GM06990 (cell line): Measurements from ENCODE around the gene PLAA.
A peak's percentile ranks its signal among the peaks of the same experiment; 100 is the strongest.

Experiments
- DNase-seq: peaks from one replicate; pipeline ENCODE4 v3.0.0-alpha.2; 2011; ENCODE audit not compliant: insufficient read length; ENCODE audit errors: extremely low read depth
- H3K27me3 ChIP-seq: replicated peaks from 2 replicates; pipeline ENCODE4 v1.6.0; 2011; ENCODE audit warnings: low read length; ENCODE audit not compliant: control insufficient read depth, insufficient read depth
- H3K36me3 ChIP-seq: 2 replicates; pipeline ENCODE4 v1.5.1; 2011; ENCODE audit warnings: low read length; ENCODE audit not compliant: control insufficient read depth, insufficient read depth
- H3K4me3 ChIP-seq: replicated peaks from 2 replicates; pipeline ENCODE4 v1.5.1; 2011; ENCODE audit warnings: low read depth, mild to moderate bottlenecking, control low read depth, low read length
- TF ChIP-seq, protein P1 (sequence below): IDR thresholded peaks from 2 replicates; pipeline ENCODE4 v1.5.1; 2011; ENCODE audit warnings: low read length, control low read depth, mild to moderate bottlenecking, inconsistent platforms; ENCODE audit not compliant: insufficient read depth, poor library complexity, severe bottlenecking

PLAA gene

GRCh38 chr9:26893030-26893676, 53.9 kb downstream of the PLAA start:
- TF ChIP-seq, protein P1, sequence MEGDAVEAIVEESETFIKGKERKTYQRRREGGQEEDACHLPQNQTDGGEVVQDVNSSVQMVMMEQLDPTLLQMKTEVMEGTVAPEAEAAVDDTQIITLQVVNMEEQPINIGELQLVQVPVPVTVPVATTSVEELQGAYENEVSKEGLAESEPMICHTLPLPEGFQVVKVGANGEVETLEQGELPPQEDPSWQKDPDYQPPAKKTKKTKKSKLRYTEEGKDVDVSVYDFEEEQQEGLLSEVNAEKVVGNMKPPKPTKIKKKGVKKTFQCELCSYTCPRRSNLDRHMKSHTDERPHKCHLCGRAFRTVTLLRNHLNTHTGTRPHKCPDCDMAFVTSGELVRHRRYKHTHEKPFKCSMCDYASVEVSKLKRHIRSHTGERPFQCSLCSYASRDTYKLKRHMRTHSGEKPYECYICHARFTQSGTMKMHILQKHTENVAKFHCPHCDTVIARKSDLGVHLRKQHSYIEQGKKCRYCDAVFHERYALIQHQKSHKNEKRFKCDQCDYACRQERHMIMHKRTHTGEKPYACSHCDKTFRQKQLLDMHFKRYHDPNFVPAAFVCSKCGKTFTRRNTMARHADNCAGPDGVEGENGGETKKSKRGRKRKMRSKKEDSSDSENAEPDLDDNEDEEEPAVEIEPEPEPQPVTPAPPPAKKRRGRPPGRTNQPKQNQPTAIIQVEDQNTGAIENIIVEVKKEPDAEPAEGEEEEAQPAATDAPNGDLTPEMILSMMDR: no peak
- no peaks in the 10 kb centered on the region for H3K36me3 ChIP-seq
- DNase-seq: no peak
- H3K4me3 ChIP-seq: peak overlapping the region; percentile 99
- H3K27me3 ChIP-seq: no peaks in the 10 kb centered on the region

DNA sequence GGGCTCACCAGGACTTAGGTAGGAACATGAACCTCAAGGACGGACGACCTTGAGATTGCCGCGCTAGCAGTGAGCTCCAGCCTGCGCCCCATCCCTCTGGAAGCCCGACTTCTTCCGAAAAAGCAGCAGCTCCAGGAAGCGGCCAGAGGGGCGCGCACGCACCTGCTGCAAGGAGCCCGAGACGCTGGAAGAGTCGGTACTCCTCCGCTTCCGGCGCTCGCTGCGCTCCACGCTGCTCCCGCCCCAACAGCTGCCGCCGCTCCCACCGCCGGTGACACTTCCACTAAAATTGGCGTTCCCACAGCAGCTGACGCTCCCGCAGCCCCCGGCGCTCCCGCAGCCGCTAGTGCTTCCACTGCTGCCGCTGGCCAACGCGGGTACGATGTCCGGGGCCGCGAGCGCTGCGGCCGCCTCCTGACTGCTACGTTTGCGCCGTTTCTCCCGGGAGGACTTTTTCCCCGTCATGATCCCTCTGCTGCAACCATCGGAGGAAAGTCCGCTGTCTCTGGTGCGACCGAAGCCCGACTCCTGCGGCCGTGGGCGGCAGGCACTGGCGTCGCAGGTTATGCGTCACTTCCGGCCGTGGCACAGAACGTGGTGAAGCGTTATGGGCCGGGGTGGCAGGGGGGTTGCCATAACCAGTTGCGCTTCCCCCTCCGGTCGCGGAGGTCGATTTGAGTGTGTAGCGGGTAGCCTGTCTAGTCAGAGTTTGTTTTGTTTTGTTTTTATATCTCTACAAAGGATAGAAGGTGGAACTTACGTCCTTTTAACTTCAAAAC, 54.6 kb downstream of the PLAA start, which contains the start of gene CAAP1:
CAAP1 (minus strand) TSS at position 552 of the 779 bp plus-strand sequence; CDS start at position 465, 87 bp downstream.
- TF ChIP-seq, protein P1: peak; percentile 60
- DNase-seq: peak; percentile 92
- H3K36me3 ChIP-seq: no peaks in the 10 kb centered on the region

GRCh38 chr9:26891726-26892125, 55.3 kb downstream of the PLAA start:
- TF ChIP-seq, protein P1: no peak
- H3K27me3 ChIP-seq: no peaks in the 10 kb centered on the region
- peak overlapping the region; percentile 99 for H3K4me3 ChIP-seq
- peak; percentile 2 for DNase-seq
- H3K36me3 ChIP-seq: no peaks in the 10 kb centered on the region

More for the DNA sequence above, 54.6 kb downstream of the PLAA start, which contains the start of gene CAAP1:
- Histone ChIP-seq H3K4me3 (peak within 1 kb of the TSS; percentile 99), H3K27me3 (no peaks in the 10 kb centered on the region)

- Histone ChIP-seq H3K27me3 (no peaks in the 10 kb centered on the region), H3K36me3 (no peaks in the 10 kb centered on the region; the same call in 1 of the 2 replicates), H3K4me3 (no peak overlapping the region)
- no peak for DNase-seq
- TF ChIP-seq, protein P1: no peak
Observed at GRCh38 chr9:26888271-26888670, 58.8 kb downstream of the PLAA start.

DNA sequence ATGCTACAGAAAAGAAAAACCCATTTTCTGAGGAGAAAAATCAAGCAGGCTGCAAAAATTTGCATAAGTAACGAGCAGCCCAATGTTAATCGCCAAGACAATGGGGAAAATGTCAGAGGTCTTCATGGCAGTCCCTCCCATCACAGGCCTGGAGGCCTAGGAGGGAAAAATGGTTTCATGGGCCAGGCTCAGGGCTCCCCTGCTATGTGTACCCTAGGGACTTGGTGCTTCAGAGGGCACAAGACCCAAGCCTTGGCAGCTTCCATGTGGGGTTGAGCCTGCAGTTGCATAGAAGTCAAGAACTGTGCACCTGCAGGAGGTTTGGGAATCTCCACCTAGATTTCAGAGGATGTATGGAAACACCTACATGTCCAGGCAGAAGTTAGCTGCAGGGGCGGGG, 64.9 kb downstream of the PLAA start:
- H3K27me3 ChIP-seq: no peaks in the 10 kb centered on the region
- DNase-seq: no peak
- TF ChIP-seq, protein P1: no peak
- peaks cover 8% of the 10 kb centered on the region for H3K36me3 ChIP-seq
- H3K4me3 ChIP-seq: no peak overlapping the region
